ENCODE results near the gene SSBP2.

The SSBP2 gene

DNA sequence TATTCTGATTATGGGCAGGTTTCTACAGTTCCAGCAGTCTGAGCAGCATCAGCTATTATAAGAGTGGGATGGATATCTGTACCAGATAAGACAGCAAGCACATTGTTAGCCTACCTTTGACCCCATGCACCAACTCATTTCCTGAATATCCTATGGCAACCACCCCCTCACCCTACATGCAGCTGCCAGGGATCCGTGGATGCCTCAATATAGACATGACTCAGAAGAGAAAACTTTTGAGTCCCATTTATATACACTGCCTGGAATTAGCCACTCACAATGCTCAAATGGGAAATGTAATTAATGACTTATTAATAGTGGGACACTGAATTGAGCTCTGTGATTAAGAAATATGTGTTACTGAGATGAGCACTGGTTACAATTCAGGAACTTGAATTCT lies 124.4 kb downstream of the SSBP2 start:
- no peak overlapping the region for H3K4me3 ChIP-seq (replicated peaks in 1 of 2; ENCODE audit: low read depth in 2 of 2, low read length in 2 of 2)
- TF ChIP-seq, protein P1, sequence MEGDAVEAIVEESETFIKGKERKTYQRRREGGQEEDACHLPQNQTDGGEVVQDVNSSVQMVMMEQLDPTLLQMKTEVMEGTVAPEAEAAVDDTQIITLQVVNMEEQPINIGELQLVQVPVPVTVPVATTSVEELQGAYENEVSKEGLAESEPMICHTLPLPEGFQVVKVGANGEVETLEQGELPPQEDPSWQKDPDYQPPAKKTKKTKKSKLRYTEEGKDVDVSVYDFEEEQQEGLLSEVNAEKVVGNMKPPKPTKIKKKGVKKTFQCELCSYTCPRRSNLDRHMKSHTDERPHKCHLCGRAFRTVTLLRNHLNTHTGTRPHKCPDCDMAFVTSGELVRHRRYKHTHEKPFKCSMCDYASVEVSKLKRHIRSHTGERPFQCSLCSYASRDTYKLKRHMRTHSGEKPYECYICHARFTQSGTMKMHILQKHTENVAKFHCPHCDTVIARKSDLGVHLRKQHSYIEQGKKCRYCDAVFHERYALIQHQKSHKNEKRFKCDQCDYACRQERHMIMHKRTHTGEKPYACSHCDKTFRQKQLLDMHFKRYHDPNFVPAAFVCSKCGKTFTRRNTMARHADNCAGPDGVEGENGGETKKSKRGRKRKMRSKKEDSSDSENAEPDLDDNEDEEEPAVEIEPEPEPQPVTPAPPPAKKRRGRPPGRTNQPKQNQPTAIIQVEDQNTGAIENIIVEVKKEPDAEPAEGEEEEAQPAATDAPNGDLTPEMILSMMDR (IDR thresholded peaks at IDR 0.05; ENCODE audit: low read depth, low read length): no peak
- peak; percentile 71 to 80 for DNase-seq (ENCODE audit: low read depth in 2 of 2)

DNA sequence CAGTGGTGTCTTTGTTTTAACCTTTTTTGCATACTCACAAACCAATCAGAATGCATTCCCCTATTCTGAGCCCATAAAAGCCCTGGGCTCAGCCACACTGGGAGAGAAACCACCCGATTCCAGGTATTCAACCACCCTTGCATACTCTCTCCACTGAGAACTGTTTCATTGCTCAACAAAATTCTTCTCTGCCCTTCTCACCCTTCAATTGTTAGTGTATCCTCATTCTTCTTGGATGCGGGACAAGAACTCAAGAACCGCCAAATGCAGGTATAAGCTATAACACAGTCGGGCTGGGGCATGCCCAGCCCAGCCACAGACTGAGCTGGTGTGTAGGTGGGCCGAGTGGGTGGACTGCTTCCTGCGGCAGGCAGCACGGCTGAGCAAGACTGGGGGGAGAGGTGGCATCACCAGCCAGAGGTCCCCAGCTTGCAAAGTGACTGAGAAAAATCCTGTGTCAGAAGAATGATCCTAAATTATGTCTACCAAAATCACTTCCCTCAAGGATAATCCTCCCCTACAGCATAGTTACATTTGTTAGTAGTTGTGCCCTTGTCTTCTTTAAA lies 141.0 kb downstream of the SSBP2 start:
- no peak overlapping the region for H3K4me3 ChIP-seq (replicated peaks in 1 of 2; ENCODE audit: low read depth in 2 of 2, low read length in 2 of 2)
- TF ChIP-seq, protein P1 (IDR thresholded peaks at IDR 0.05; ENCODE audit: low read depth, low read length): no peak
- DNase-seq (ENCODE audit: low read depth in 2 of 2): no peak

DNA sequence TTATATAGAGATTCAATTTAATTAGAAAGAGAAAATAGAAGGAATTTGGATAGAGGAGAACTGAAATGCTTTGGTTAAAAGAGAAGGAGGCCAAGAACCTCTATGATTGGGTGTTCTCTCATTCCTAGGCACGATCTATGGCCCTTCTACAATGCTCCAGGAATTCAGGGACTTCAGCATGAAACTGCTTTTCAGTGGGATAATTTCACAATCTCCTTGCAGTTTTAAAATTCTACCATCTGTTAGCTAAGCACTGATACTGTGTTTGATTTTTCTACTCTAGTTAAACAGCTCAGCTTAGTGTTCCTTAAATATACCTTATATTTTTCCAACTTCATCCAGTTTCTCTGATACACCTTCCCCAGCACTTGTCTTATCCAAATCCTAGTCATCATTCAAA lies 141.9 kb downstream of the SSBP2 start:
- H3K4me3 ChIP-seq (replicated peaks in 1 of 2; ENCODE audit: low read depth in 2 of 2, low read length in 2 of 2): no peak overlapping the region
- DNase-seq (ENCODE audit: low read depth in 2 of 2): no peak
- TF ChIP-seq, protein P1 (IDR thresholded peaks at IDR 0.05; ENCODE audit: low read depth, low read length): no peak

DNA sequence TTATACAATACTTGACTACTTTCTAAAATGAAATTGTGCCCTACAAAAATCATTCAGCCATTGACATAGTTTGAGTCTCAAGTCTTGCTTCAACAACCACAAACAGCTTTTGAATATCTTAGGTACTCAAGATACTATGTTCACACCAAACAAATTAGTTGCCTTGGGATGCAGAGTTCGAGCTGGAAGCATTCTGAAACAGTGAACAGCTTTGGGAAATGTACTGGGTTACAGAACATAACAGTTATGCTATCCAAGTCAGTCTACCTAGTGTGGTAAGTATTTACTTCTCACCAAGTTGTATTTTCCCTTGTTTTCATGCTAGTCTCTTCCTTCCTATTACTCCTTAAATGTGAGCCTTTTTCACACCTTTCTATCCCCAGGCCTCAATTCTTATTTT lies 143.2 kb downstream of the SSBP2 start:
- no peak overlapping the region for H3K4me3 ChIP-seq (replicated peaks in 1 of 2; ENCODE audit: low read depth in 2 of 2, low read length in 2 of 2)
- DNase-seq (ENCODE audit: low read depth in 2 of 2): no peak
- TF ChIP-seq, protein P1 (IDR thresholded peaks at IDR 0.05; ENCODE audit: low read depth, low read length): no peak

DNA sequence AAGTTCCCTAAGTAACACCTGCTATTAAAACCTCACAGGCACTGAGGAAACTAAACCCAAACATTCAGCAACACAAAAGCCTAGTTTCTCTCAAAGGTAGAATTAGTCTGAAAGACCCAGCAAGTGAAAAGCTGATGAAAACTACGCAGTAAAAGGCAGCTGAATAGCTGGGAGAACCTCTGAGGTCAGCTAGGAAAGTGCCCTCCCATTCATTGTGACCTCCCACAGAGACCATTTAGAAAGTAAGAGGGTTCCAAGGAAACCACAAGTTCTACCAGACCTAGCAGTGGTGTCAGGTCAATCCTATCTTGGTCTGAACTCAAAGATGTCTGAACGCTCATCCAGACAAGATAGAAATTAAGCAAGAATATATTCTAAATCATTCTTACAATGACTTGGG lies 144.7 kb downstream of the SSBP2 start:
- no peak for DNase-seq (ENCODE audit: low read depth in 2 of 2)
- H3K4me3 ChIP-seq (replicated peaks in 1 of 2; ENCODE audit: low read depth in 2 of 2, low read length in 2 of 2): no peak overlapping the region
- TF ChIP-seq, protein P1 (IDR thresholded peaks at IDR 0.05; ENCODE audit: low read depth, low read length): no peak

DNA sequence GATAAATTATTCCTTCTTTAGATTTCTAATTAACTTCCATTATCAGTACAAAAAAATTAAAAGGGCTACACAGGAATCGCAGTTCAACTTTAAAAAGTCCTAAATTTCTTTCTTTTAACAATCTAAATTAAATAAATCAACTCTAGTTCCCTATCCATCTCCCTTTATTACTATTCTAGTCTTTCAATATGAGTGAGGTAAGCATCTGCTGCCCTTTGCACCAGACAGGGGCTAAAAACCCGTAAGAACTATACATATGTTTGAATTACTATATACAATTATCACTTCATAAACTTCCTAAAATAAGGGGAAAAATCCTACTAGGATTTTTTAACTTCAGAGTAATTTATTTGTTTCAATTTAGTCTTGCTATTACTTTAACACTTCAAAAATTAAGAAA lies 145.6 kb downstream of the SSBP2 start:
- no peak overlapping the region for H3K4me3 ChIP-seq (replicated peaks in 1 of 2; ENCODE audit: low read depth in 2 of 2, low read length in 2 of 2)
- DNase-seq (ENCODE audit: low read depth in 2 of 2): no peak
- TF ChIP-seq, protein P1 (IDR thresholded peaks at IDR 0.05; ENCODE audit: low read depth, low read length): no peak

DNA sequence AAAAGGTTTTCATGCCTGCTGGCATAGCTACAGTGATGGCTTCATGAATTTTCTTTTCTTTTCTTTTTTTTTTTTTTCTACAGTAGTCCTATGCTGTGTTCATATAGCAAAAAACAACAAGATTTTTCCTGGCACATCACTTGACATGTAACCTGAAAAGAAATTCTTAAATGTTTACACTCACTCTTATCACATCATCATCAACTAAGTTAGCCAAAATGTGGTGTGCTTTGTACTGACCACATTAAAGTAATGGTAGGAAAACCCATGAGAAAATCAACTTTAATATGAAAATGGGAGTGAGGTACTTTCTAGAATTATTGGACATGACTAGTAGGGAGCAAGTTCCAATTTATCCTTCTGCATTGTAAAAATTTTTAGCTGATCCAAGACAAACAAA lies 146.7 kb downstream of the SSBP2 start:
- no peak overlapping the region for H3K4me3 ChIP-seq (replicated peaks in 1 of 2; ENCODE audit: low read depth in 2 of 2, low read length in 2 of 2)
- DNase-seq (ENCODE audit: low read depth in 2 of 2): peak in 1 of 2 donors; percentile 30
- TF ChIP-seq, protein P1 (IDR thresholded peaks at IDR 0.05; ENCODE audit: low read depth, low read length): no peak

All from cardiac fibroblast (primary cell).